HL-60/S4 (cell line): ENCODE data around the gene UBE2G2.
"Not testable (repeated sequence)": the region's sequence is repeated elsewhere in the genome, so short reads cannot be mapped to it uniquely, and the experiment has no call there.

ENCODE experiments used
- in situ Hi-C: fragments of 300-500 bp; cut with MboI; formaldehyde crosslinking; loops from 2 replicates; pipeline ENCODE4 v1.14.3; 2022; ENCODE audit warnings: low sequenced_read_pairs

The UBE2G2 gene

GRCh38 chr21:44836666-44837471 is 35.2 kb upstream of the UBE2G2 start:
- in situ Hi-C loops, result no loop called here

GRCh38 chr21:44836349-44836665 is 34.7 kb upstream of the UBE2G2 start:
- in situ Hi-C loops, result no loop called here

DNA sequence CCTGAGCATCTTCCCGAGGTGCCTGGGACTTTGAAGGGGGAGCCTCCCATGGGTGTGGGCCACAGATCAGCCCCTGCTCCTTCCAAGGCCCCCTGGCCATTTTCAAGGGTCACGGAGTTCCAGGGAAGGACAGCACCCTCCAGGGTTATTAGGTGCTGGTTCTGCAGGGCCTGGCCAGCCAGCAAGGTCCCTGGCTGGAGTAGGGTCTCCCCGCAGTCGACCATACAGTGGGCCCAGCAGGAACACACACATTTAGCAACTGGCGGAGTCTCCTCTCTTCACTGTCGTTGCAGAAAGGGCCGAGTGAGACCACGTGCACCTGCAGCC is 34.0 kb upstream of the UBE2G2 start:
- in situ Hi-C loops, result no loop called here

DNA sequence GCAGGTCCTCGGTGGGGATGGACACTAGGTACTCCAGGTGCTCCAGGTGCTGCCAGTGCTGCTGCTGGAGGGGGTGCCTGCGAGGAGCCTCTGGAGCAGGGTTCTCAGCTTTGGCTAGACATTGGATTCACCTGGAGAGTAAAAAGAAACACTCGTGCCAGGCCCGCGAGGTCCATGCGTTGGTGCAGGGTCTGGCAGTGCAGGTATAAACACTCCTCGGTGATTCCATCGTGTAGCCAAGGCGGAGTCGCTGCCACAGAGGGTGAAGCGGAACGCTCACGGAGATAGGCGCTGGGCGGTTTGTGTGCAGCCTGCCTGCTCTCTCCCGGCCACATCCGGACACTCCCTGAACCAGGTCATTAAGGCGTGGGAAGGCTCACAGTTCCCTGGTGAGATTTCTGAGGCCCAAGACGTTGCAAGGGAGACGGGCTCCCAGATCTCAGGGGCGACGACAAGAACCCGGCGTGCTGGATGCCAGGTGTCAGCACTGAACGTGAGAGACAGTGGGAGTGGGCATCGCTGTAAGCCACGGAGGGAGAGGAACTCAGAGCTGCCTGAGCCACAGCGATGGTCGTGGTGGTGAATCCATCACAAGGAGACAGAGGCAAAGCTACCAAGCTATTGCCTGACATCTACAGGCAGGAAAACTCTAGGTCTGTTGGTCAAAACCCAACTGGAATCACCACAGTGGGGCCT is 33.5 kb upstream of the UBE2G2 start:
- in situ Hi-C loops, result no loop called here

GRCh38 chr21:44834231-44834950 is 32.8 kb upstream of the UBE2G2 start:
- in situ Hi-C loops, result no loop called here

GRCh38 chr21:44833663-44834062 is 32.0 kb upstream of the UBE2G2 start:
- in situ Hi-C loops, result no loop called here

DNA sequence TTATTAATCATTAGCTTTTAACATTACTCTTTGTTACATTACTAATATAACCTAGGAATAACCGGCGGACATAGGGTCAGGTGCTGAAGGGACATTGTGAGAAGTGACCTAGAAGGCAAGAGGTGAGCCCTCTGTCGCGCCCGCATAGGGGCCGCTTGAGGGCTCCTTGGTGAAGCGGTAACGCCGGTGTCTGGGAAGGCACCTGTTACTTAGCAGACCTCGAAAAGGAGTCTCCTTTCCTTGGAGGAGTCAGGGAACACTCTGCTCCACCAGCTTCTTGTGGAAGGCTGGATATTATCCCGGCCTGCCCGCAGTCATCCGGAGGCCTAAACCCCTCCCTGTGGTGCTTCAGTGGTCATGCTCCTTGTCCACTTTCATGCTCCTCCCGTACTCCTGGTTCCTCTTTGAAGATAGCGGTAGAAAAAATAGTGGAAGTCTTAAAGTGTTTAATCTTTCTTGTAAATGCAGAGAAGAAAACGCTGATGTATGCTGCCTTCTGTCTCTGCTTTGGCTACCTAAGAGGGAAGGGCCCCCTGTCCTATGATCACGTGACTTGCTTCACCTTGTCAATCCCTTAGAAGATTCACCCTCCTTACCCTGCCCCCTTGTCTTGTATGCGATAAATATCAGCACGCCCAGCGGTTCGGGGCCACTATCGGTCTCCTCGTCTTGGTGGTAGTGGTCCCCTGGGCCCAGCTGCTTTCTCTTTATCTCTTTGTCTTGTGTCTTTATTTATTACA is 31.1 kb upstream of the UBE2G2 start:
- in situ Hi-C loops, result not testable (repeated sequence)

- in situ Hi-C loops, result no loop called here
Measured at GRCh38 chr21:44831227-44831860, 29.7 kb upstream of the UBE2G2 start.

DNA sequence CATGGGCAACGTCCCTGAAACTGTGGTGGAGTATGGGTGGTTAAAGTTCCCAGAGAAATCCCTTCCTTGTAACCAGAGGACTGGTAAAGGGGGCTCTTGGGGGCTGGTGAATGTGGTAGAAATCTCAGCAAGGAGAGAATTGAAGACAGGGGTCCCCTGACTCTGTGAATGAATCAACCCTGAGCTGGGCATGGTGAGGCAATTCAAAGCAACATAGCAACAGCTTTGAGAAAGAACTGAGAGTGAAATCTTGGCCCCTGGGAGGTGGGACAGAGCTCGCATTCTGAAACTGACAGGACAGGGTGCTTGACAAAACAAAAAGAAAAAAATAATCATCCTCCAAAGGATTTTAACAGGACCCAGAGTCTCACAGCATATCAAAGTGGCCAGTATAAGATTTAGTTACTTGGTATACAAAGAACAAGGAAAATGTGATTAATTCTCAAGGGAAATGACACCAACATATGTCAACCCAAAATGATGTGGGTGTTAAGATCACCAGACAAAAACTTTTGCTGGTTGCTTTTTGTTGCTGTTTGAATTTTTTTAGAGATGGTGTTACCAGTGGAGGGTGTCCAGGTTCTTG is 28.0 kb upstream of the UBE2G2 start:
- in situ Hi-C loops, result no loop called here

DNA sequence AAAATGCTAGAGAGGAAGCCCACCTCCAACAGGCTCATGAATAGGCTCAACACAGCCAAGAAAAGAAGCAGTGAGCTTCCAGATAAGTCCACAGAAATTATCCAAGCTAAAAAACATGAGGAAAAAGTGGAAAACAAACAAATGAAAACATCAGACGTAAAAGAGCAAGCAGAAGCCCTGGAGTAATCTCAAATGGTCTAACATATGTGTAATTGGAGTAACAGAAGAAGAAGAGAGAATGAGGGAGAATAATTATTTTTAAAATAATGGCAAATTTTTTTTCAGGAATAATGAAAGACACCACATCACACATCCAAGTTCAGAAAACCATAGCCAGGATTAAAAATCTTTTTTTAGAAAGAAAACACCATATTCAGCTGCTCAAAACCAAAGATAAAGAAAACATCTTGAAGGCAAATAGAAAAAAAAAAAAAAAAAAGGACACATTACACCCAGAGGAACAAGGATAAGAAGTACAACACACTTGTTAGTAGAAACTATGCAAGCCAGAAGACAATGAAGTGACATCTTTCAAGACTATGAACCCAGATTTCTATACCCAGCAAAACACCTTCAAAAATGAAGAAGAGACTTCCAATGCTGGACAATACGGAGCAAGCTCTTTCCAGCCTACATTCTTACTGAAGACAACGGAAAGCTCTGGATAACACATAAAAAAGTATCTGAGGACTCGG is 26.9 kb upstream of the UBE2G2 start:
- in situ Hi-C loops, result no loop called here

- in situ Hi-C loops, result no loop called here
Measured at GRCh38 chr21:44823179-44823660, 21.6 kb upstream of the UBE2G2 start.

DNA sequence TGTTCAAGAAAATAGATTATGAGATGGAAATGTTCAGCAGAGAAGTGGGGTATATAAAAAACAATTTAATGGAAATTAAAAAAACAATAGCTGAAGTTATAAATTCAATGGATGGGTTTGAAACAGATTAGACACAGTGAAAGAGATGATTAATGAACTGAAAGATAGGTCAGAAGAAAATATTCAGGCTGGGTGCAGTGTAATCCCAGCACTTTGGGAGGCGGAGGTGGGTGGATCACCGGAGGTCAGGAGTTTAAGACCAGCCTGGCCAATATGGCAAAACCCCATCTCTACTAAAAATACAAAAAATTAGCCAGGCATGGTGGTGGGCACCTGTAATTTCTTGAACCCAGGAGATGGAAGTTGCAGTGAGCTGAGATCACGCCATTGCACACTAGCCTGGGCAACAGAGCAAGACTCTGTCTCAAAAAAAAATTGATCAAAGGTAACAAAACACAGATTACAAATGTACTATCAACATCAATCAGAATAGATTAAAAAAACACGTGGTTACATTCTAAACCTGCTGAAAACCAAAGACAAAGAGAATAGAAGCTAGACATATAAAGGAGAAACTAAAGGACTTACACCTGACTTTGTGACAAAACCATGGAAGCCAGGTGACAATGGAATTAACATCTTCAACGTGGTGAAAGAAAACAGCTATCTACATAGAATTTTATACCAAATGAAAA is 21.0 kb upstream of the UBE2G2 start:
- in situ Hi-C loops, result no loop called here

- in situ Hi-C loops, result no loop called here
Measured at GRCh38 chr21:44820851-44821250, 19.2 kb upstream of the UBE2G2 start.

- in situ Hi-C loops, result no loop called here
Measured at GRCh38 chr21:44819283-44820243, 17.9 kb upstream of the UBE2G2 start.

DNA sequence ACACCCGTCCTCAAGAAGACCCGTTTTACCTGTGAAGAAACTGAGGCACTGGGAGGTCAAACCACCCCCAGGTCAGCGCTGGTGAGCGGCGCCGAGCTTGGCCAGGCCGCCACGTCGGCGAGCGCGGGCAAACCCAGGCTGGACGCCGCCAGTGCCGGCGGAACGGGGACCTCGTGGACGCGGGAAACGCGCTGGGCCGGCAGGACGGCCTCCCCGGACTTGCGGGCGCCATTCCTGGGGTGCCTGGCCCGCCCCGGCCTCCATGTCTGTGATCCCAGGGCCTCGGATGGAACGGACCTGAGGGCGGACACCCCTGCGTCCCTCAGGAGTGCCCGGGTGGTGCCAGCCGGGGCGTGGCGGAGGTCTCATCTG is 17.0 kb upstream of the UBE2G2 start:
- in situ Hi-C loops, result no loop called here

GRCh38 chr21:44817914-44818639 is 16.5 kb upstream of the UBE2G2 start, which contains the start of gene SUMO3:
SUMO3 (minus strand) TSS chr21:44818062; CDS start chr21:44817968, 94 bp downstream.
- in situ Hi-C loops, result no loop called here

- in situ Hi-C loops, result no loop called here
Measured at GRCh38 chr21:44817506-44817880, 15.9 kb upstream of the UBE2G2 start.
